Astrocyte (in vitro differentiated cells and primary cell): ENCODE measurements around the gene DGKQ. TPM values are rescaled to one million over a fixed set of nuclear protein-coding genes. Genes with fewer than 3 reads are reported as not detected.

Source experiments
- DNase-seq: peaks from one replicate; pipeline ENCODE4 v3.0.0-alpha.2; 2010; ENCODE audit warnings: low read depth
- FAIRE-seq: peaks from 2 replicates; lab custom pipeline; 2011; peaks lifted over from hg19 to GRCh38; lab: Jason Lieb, UNC
- H2AFZ ChIP-seq: 2 replicates; pipeline ENCODE4 v1.6.0; 2012; ENCODE audit warnings: low read depth, low read length, inconsistent platforms
- H3K27ac ChIP-seq: 2 replicates; pipeline ENCODE4 v1.5.1; 2011; ENCODE audit warnings: low read depth, low read length, inconsistent platforms
- H3K27me3 ChIP-seq: 2 replicates; pipeline ENCODE4 v1.6.0; 2011; ENCODE audit warnings: low read length, inconsistent platforms; ENCODE audit not compliant: insufficient read depth
- H3K36me3 ChIP-seq: 2 replicates; pipeline ENCODE4 v1.5.1; 2011; ENCODE audit warnings: low read length, inconsistent platforms; ENCODE audit not compliant: insufficient read depth
- H3K4me1 ChIP-seq: 2 replicates; pipeline ENCODE4 v1.5.1; 2011; ENCODE audit warnings: low read length, inconsistent platforms; ENCODE audit not compliant: insufficient read depth
- H3K4me2 ChIP-seq: 2 replicates; pipeline ENCODE4 v1.6.0; 2012; ENCODE audit warnings: low read length, inconsistent platforms
- H3K4me3 ChIP-seq: 2 replicates; pipeline ENCODE4 v1.5.1; 2011; ENCODE audit warnings: low read depth, mild to moderate bottlenecking, low read length, inconsistent platforms; ENCODE audit not compliant: insufficient read depth
- H3K79me2 ChIP-seq: 2 replicates; pipeline ENCODE4 v1.6.0; 2012; ENCODE audit warnings: mild to moderate bottlenecking, low read length, inconsistent platforms; ENCODE audit not compliant: insufficient read depth
- H3K9ac ChIP-seq: 2 replicates; pipeline ENCODE4 v1.6.0; 2012; ENCODE audit warnings: mild to moderate bottlenecking, low read length, inconsistent platforms
- H3K9me3 ChIP-seq: 2 replicates; pipeline ENCODE4 v1.5.1; 2012; ENCODE audit warnings: low read depth, mild to moderate bottlenecking, low read length, inconsistent platforms; ENCODE audit not compliant: insufficient read depth
- H4K20me1 ChIP-seq: 2 replicates; pipeline ENCODE4 v1.6.0; 2012; ENCODE audit warnings: low read length, inconsistent platforms; ENCODE audit not compliant: insufficient read depth
- H3K27ac Mint-ChIP-seq: one replicate; pipeline ENCODE4 v1.8.0; 2021; ENCODE audit warnings: mild to moderate bottlenecking, mixed read lengths; ENCODE audit not compliant: unreplicated experiment
- H3K27me3 Mint-ChIP-seq: one replicate; pipeline ENCODE4 v1.8.0; 2021; ENCODE audit warnings: low read depth, mixed read lengths; ENCODE audit not compliant: unreplicated experiment
- H3K36me3 Mint-ChIP-seq: one replicate; pipeline ENCODE4 v1.8.0; 2021; ENCODE audit warnings: low read depth, mixed read lengths; ENCODE audit not compliant: unreplicated experiment
- H3K4me1 Mint-ChIP-seq: one replicate; pipeline ENCODE4 v1.8.0; 2021; ENCODE audit warnings: low read depth, mixed read lengths; ENCODE audit not compliant: unreplicated experiment
- H3K4me3 Mint-ChIP-seq: one replicate; pipeline ENCODE4 v1.8.0; 2021; ENCODE audit warnings: mild to moderate bottlenecking, moderate library complexity, mixed read lengths; ENCODE audit not compliant: unreplicated experiment
- H3K9me3 Mint-ChIP-seq: one replicate; pipeline ENCODE4 v1.8.0; 2021; ENCODE audit warnings: mild to moderate bottlenecking, mixed read lengths; ENCODE audit not compliant: unreplicated experiment
- CTCF ChIP-seq: IDR thresholded peaks from 2 replicates; pipeline ENCODE4 v1.5.1; 2011; ENCODE audit warnings: low read depth, mild to moderate bottlenecking, inconsistent platforms, low read length, moderate library complexity; ENCODE audit not compliant: insufficient read depth
- EZH2 ChIP-seq: IDR thresholded peaks from 2 replicates; pipeline ENCODE4 v1.6.1; 2012; ENCODE audit warnings: mild to moderate bottlenecking, low read length, inconsistent platforms; ENCODE audit not compliant: insufficient read depth
- total RNA-seq: library from RNA; stranded (reverse); gene quantifications from 2 replicates; pipeline ENCODE4 v1.2.1, GENCODE V29; 2021

DGKQ gene
- total RNA-seq, 1 donor from 2014 or later = 19.0 TPM

GRCh38 chr4:965766-966134, 7.6 kb downstream of the DGKQ start:
- Histone ChIP-seq H4K20me1 (peaks cover 17% of the 10 kb centered on the region), H3K27ac (no peak overlapping the region), H3K9ac (no peak overlapping the region), H3K36me3 (no peaks in the 10 kb centered on the region), H3K9me3 (no peaks in the 10 kb centered on the region), H2AFZ (no peak overlapping the region), H3K27me3 (no peaks in the 10 kb centered on the region), H3K4me1 (no peaks in the 10 kb centered on the region), H3K79me2 (no peaks in the 10 kb centered on the region), H3K4me3 (no peak overlapping the region), H3K4me2 (no peak overlapping the region)
- Mint-ChIP-seq H3K9me3 (no peaks in the 10 kb centered on the region), H3K36me3 (peaks cover 5% of the 10 kb centered on the region), H3K27me3 (no peaks in the 10 kb centered on the region), H3K4me3 (no peak overlapping the region), H3K4me1 (no peaks in the 10 kb centered on the region), H3K27ac (no peak overlapping the region)
- DNase-seq = no peak
- FAIRE-seq = no peak
- TF ChIP-seq EZH2 = no peak

GRCh38 chr4:965048-965765, 8.2 kb downstream of the DGKQ start:
- Mint-ChIP-seq H3K36me3 (peaks cover 2% of the 10 kb centered on the region), H3K4me1 (no peaks in the 10 kb centered on the region), H3K4me3 (no peak overlapping the region), H3K27ac (no peak overlapping the region), H3K9me3 (no peaks in the 10 kb centered on the region), H3K27me3 (no peaks in the 10 kb centered on the region)
- Histone ChIP-seq H3K27me3 (no peaks in the 10 kb centered on the region), H3K9ac (no peak overlapping the region), H3K79me2 (no peaks in the 10 kb centered on the region), H4K20me1 (peaks cover 12% of the 10 kb centered on the region), H3K4me2 (no peak overlapping the region), H3K4me1 (no peaks in the 10 kb centered on the region), H3K9me3 (no peaks in the 10 kb centered on the region), H2AFZ (no peak overlapping the region), H3K4me3 (no peak overlapping the region), H3K27ac (no peak overlapping the region), H3K36me3 (no peaks in the 10 kb centered on the region)
- no peak for TF ChIP-seq CTCF
- no peak for TF ChIP-seq EZH2
- no peak for FAIRE-seq
- DNase-seq = no peak

- Histone ChIP-seq H3K4me3 (no peak overlapping the region), H3K79me2 (no peaks in the 10 kb centered on the region), H3K4me1 (no peaks in the 10 kb centered on the region), H3K9ac (no peak overlapping the region), H3K9me3 (no peaks in the 10 kb centered on the region), H4K20me1 (peaks cover 11% of the 10 kb centered on the region), H3K27me3 (no peaks in the 10 kb centered on the region), H3K36me3 (no peaks in the 10 kb centered on the region), H2AFZ (no peak overlapping the region), H3K27ac (no peak overlapping the region), H3K4me2 (no peak overlapping the region)
- no peak for TF ChIP-seq CTCF
- Mint-ChIP-seq H3K36me3 (peaks cover 2% of the 10 kb centered on the region), H3K4me1 (no peaks in the 10 kb centered on the region), H3K4me3 (no peak overlapping the region), H3K27me3 (no peaks in the 10 kb centered on the region), H3K9me3 (no peaks in the 10 kb centered on the region), H3K27ac (no peak overlapping the region)
- FAIRE-seq (no peak), DNase-seq (no peak)
Observed at GRCh38 chr4:964346-965025, 8.9 kb downstream of the DGKQ start.
